ENCODE measurements around the gene SBF2. TPM values are rescaled to one million over a fixed set of nuclear protein-coding genes. Genes with fewer than 3 reads are reported as not detected.

SBF2 gene
- total and polyA plus RNA-seq, 2 of the 13 experiments (the other 11 are each of a cell fraction or from before 2014, with no cell fraction given): 24.0 to 45.8 TPM

DNA sequence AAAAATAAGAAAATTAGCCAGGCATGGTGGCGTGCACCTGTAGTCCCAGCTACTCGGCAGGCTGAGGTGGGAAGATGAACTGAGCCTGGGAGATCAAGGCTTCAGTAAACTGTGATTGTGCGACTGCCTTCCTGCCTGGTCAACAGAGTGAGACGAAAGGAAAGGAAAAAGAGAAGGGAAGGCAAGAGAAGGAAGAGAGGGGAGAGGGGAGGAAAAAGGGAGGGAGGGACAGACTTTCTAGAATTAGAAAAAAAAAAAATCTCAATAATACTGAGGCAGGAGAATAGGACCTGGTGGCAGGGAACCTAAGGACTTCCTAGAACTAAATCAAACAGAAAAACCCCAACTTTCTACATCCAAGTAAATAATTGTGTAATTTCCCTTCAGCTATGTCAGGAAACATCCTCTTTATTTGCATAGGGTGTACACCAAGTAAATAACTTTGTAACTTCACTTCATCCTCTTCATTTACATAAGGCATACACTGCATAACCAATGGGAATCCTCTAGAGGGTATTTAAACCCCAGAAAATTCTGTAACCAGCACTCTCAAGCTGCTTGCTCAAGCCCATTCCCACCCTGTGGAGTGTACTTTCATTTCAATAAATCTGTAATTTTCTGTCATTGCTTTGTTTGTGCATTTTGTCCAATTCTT lies 8.7 kb downstream of the SBF2 start (continued):
- TF ChIP-seq SNAPC5 (CRISPR knock-in tag; IDR thresholded peaks at IDR 0.05; ENCODE audit: borderline replicate concordance) (no peak), BCL6 (CRISPR knock-in tag; IDR thresholded peaks at IDR 0.05) (peak; percentile 94), ZBTB39 (CRISPR knock-in tag; IDR thresholded peaks at IDR 0.05) (no peak), NCOR1 (IDR thresholded peaks at IDR 0.05; ENCODE audit: borderline replicate concordance, low read length) (no peak), CREB3 (CRISPR knock-in tag; IDR thresholded peaks at IDR 0.05) (no peak), ZEB1 (IDR thresholded peaks at IDR 0.05; ENCODE audit: insufficient replicate concordance, low read depth) (no peak), HDAC2 (CRISPR knock-in tag; IDR thresholded peaks at IDR 0.05) (peak; percentile 55; the same call in 1 of the 2 replicates), DMAP1 (CRISPR knock-in tag; IDR thresholded peaks at IDR 0.05) (no peak), SPEN (CRISPR knock-in tag; IDR thresholded peaks at IDR 0.05; ENCODE audit: low read depth) (no peak), TSC22D2 (CRISPR knock-in tag; IDR thresholded peaks at IDR 0.05; ENCODE audit: borderline replicate concordance) (no peak), RNF2 (conservative IDR thresholded peaks at IDR 0.05; ENCODE audit: low read depth) (no peak), NFATC3 (CRISPR knock-in tag; IDR thresholded peaks at IDR 0.05) (no peak), ZZZ3 (CRISPR knock-in tag; IDR thresholded peaks at IDR 0.05; ENCODE audit: borderline replicate concordance) (no peak), TARDBP (CRISPR knock-in tag; IDR thresholded peaks at IDR 0.05) (no peak), BRCA1 (CRISPR knock-in tag; IDR thresholded peaks at IDR 0.05) (no peak), ZNF770 (CRISPR knock-in tag; IDR thresholded peaks at IDR 0.05) (no peak), ZNF33A (CRISPR knock-in tag; IDR thresholded peaks at IDR 0.05; ENCODE audit: borderline replicate concordance) (no peak), ZNF576 (CRISPR knock-in tag; IDR thresholded peaks at IDR 0.05) (no peak), MATR3 (CRISPR knock-in tag; IDR thresholded peaks at IDR 0.05) (no peak), SIX1 (CRISPR knock-in tag; IDR thresholded peaks at IDR 0.05; ENCODE audit: borderline replicate concordance) (0 out of 2 replicates have a peak, but pooled peaks have one; percentile 42), MLLT10 (CRISPR knock-in tag; IDR thresholded peaks at IDR 0.05) (no peak), SATB2 (CRISPR knock-in tag; IDR thresholded peaks at IDR 0.05) (no peak), KDM4B (CRISPR knock-in tag; IDR thresholded peaks at IDR 0.05) (no peak), ARNT (IDR thresholded peaks at IDR 0.05) (no peak), ZNF792 (CRISPR knock-in tag; IDR thresholded peaks at IDR 0.05) (no peak), ZNF12 (CRISPR knock-in tag; IDR thresholded peaks at IDR 0.05) (no peak), ZSCAN12 (CRISPR knock-in tag; IDR thresholded peaks at IDR 0.05) (no peak), ZFP36L2 (CRISPR knock-in tag; IDR thresholded peaks at IDR 0.05) (no peak), ZNF235 (CRISPR knock-in tag; IDR thresholded peaks at IDR 0.05; ENCODE audit: borderline replicate concordance) (no peak)
